HG03520 (cell line): Measurements from ENCODE around the gene COQ5.

Source experiments
- ATAC-seq: cut with Tn5 transposase; IDR thresholded peaks from one replicate; pipeline ENCODE4 v1.9.1; 2021; ENCODE audit warnings: mild to moderate bottlenecking, moderate library complexity; ENCODE audit not compliant: unreplicated experiment

COQ5 gene

DNA sequence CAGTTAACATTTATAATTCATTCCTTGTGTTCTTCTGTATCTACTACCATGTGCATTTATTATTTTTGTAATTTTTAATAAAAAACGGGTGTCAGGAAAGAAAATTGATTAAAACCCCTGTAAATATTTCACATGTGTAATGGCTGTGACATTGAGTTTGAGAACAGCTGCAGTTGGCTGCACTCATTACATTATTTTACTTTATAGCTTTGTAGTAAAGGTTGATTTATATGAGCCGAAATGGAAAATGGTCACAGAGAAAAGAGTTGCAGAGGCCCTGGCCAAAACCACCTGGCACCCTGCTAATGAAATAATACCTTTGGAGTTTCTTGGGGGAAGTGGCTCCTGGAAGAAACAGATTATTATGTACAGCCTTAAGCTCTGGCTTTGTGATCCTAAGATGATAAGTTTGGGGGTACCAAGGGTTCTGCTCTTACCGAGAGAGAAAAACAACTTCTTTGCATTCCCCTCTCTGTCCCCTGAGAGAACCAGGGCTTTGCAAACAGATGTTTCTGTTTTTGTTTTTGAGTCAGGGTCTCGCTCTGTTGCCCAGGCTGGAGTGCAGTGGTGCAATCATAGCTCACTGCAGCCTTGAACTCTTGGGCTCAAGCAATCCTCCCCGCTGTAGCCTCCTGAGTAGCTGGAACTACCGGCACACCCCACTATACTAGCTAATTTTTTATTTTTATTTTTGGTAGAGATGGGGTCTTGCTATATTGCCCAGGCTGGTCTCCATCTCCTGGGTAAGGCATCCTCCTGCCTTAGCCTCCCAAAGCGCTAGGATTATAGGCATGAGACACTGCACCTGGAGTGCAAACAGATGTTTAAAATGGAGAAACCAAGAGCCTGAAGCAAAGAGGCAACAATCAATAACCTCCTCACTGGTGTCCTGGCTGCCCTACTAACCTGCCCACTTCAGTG is 42.7 kb downstream of the COQ5 start:
- ATAC-seq = no peak

DNA sequence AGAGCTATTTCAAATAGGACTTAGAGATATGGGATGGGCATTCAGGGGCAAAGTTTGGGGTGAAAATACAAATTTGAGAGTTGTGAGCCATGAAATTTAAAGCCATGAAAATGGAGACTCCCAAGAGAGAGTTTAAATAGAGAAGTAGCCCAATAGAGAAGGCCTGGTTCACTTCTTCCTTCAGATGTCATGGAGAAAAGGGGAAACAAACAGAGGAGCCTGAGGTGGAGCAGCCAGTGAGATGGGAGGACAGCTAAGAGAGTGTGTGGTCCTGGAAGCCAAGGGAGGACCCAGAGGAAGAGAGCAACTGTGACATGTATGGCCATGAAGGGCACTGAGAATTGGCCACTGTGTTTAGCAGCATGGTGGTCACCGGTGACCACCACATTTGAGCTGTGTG is 45.3 kb downstream of the COQ5 start:
- ATAC-seq = no peak

DNA sequence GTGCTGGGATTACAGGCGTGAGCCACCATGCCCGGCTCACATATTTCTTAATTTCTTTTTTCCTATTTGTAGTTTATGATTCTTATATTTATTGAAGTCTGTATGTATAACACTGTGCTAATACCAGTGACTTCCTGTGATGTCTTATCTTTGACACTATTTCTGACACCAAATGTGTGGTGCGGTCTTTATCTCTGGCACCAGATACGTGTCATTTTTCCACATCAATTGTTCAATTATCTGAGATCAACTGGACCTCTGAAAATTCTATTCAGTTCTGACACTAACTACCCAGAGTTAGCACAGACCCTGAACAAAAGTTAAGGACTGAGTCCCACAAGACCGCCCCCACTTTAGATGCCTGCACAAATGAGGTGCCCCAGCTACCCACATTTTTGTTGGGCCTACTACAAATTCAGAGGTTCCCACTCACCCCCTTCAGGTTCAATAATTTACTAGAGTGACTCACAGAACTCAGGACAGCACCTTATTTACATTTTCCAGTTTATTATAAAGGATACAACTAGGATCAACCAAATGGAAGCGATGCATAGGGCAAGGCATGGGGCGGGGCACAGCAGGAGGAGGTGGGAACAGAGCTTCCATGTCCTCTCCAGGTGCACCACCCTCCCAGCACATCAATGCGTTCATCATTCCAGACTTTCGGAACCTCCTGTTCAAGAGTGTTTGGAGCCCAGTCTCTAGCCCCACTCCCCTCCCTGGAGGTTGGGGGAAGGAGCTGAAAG is 47.8 kb downstream of the COQ5 start:
- ATAC-seq = no peak

DNA sequence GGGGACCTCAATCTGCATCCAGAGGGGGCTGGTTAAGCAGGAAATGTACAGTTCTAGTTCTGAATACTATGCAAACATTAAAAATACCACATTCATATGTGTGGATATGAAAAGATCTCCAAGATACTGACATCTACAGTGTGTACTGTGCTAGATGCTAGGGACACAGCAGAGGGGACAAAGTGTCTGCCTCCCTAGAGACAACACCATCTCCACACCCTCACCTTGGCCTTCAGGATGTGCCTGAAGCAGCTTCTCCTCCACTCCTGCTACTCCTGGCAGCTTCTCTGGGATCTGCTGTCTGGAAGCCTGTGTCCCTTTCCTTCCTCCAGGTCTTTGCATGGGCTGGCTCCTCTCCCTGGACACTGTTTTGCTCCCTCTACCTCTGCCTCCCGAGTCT is 48.7 kb downstream of the COQ5 start:
- ATAC-seq = no peak

DNA sequence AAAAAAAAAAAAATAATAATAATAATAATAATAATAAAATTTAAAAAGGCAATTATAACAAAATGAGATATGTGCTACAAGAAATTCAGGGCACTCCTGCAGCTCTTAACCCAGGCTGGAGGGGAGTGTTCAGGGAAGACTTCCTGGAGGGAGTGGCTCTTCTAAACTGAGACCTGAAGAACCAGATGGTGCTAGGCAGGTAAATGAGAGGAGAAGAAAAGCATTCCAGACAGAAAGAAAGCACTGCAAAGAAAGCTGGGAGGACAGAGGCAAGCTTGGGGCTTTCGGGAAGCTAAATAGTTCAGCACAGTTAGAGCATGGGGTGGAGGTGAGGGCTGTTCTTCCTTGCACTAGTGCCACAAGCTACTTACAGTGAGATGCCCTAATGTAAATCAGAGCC is 49.5 kb downstream of the COQ5 start:
- no peak for ATAC-seq

DNA sequence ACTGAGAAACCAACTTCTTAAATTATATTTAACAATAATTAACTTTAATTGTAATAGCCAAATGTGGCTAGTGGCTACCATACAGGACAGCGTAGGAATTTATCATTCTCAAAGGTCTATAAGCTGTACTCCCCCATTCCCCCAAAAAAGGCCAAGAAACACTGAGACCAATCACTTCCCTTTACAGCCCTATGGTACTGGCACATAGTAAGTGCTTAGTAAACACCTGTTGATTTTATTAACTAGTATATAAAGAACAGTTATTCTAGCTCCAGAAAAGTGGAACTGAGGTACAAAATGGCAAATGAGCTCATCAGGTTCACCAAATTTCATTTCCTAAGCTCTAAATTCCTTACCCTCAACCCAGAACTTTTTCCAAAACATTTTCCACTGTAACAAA is 53.3 kb downstream of the COQ5 start:
- no peak for ATAC-seq

DNA sequence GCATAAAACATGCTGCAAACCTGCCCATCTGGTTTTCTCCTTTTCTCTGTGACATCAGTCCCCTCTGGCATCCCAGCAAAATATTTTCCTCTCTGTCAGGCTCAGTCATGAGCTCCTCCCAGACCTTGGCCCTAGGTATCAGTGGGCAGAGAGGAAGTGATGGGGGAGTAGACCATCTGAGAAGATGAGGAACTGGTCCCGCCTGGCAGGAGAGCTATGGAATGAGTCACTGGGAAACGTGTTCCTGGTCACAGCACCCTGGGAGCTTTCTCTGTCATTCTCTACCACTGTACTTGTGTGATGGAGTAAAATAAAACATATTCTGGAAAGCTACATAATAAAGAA is 54.4 kb downstream of the COQ5 start:
- ATAC-seq = no peak

DNA sequence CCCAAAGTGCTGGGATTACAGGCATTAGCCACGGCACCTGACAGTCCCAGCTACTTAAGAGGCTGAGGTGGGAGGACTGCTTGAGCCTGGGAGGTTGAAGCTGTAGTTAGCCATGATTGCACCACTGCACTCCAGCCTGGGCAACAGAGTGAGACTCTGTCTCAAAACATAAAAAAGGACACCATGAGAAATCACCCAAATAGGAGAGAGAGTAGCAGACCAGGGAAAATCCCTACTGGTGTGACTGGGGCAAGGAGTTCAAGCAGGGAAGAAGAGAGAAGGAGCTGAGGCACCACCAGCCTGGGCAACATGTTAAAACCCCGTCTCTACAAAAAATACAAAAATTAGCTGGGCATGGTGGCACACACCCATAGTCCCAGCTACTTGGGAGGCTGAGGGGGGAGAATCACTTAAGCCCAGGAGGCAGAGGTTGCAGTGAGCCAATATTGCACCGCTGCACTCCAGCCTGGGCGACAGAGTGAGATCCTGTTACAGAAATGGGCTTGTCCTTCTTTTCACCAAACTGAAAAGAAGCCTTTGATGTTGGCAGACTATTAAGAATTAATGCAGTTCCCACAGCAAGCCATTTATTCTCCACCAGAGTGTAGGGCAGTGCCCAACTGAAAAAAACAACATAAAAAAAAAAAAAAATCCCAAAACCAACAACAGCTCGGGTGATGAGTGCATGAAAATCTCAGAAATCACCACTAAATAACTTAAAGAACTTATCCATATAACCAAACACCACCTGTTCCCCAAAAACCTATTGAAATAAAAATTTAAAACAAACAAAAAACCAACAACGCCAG is 54.9 kb downstream of the COQ5 start:
- no peak for ATAC-seq

DNA sequence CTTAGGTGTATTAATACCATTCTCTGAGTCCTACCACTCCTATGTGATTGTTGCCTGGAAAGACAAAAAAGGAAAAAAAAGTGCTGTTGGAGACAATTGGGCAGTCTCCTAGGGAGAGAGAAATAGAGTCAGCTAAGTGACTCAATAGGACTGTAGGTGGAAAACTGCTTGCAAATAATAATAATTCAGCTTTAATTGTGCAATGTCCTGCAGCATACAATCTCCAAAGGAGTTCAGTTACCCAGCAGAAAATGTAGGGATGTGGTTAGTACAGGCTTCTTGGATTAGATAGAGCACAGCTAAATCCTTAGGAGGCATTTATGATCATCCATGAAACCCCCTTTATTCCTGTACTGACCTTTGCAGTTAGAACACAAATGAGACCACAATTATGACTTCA is 56.4 kb downstream of the COQ5 start:
- no peak for ATAC-seq

DNA sequence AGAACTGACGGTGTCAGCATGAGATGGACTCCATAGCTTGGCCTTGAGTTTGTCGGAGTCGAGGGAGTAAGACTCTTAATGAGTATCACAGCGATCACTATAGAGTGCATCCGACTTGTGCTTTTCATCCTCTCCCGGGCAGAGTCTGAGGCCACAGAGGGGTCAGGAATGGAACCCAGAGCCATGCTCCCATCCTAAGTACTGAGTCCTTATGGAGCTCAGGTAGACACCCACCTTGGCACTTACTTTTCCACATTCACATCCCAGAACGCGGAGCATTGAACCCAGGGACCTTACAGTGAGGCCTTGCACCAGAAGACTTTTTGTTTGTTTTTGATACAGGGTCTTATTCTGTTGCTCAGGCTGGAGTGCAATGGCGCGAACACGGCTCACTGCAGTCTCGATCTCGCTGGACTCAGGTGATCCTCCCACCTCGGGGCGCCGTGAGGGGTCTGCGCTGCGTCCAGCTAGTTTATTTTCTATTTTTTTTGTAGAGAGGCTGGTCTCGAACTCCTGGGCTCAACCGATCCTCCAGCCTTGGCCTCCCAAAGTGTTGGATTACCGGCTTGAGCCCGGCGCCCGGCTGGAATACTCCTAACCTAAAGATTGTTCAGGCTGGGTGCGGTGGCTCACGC is 58.7 kb downstream of the COQ5 start:
- peak; percentile 10 for ATAC-seq

DNA sequence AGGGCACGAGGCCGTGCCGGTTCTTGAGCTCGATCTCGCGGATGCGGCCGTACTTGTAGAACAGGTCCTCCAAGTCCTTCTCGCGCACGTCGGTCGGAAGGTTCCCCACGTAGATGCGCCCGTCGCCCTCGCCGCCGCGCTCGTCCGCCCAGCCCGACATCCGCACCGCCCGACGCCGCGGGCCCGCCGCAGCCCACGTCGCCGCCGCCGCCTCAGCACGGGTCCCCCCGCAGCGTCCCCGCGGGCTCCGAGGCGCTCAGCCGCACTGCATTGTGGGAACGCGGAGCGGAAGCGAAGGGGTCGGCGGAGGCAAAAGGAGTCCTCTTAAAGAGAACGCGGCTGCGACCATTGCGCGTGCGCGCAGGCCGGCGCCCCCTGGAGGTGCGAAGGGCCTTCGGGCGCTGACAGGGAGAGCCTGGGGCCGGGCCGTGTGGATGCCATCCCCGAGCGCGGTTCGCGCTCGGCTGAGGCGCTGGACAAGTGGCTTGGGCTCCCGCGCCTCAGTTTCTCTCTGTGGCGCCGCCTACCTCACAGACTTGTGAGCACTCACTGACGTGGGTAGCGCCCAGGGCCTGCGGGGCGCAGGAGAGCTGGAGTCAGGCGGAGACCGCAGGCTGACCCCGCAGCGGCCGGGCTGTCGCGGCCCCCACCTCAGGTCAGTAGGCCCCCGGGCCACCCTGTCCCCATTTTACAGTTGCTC is 59.4 kb downstream of the COQ5 start, which contains the start of gene SRSF9:
TSS of gene SRSF9 (minus strand) at position 299 of the 700 bp plus-strand sequence. CDS start at position 160, 139 bp downstream.
- peak; percentile 85 for ATAC-seq

DNA sequence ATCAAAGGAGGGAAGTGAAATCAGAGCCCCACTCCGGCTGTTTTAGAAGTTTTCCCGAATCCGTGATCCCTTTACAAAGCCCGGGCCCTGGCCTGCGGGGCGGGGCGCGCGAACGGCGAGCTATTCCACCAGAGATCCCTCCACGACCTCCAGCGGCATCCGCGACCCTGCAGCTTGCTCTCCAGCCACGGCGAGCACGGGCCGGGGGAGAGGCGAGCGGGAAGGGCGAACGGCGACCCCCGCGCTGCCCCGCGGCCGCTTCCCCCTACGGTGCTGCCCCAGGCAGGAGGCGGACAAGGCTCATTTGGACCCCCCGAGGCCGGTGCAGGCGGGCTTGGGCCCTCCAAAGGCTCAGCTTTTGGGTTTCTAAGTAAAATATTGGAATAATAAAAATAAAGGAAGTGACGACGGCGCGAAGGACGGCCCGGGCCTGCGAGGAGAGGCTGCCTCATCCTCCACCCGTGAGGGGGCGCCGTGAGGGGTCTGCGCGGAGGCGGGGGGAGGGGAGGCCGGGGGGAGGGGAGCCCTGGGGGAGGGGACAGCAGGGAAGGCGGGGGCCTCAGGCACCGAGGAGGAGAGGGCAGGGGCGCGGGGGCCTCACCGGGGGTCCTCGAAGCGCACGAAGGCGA is 60.0 kb downstream of the COQ5 start:
- no peak for ATAC-seq

DNA sequence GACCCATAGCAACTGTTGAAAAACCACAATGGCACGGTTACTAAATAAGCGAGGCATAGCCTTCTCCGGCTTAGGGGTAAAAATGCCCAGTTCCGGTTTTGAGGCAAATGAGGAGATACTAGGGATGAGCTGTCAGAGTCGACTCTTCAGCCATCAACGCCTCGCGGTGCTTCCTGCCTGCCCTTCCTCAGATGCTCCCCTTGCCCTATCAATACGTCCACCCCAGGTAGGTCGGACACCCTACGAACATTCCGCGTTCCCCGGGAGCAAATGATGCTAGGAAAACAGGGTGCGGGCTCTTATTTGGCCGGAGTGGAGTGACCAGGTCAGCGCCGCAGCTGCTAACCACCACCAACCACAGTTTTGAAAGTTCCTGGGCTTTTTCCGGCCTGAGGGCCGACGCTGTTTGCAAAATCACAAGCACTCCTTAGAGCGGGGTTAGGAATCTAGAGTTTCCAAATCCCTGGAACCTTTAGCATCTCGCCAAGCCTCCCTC is 60.6 kb downstream of the COQ5 start:
- ATAC-seq = no peak

DNA sequence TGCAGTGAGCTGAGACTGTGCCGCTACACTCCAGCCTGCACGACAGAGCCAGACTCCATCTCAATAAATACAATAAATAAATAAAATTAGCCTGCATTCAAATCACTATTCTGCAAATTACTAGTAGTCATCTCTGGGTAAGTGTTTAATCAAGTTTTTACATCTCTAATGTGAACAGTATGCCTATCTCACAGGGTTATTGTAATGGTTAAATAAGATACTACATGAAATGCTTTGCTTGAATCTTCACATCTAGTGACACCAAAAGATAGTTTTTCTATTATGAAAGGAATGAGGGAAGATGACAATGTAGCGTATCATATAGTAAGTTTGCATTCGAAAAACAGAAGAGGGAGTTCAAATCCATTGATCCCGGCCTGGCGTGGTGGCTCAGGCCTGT is 61.5 kb downstream of the COQ5 start:
- ATAC-seq = no peak

DNA sequence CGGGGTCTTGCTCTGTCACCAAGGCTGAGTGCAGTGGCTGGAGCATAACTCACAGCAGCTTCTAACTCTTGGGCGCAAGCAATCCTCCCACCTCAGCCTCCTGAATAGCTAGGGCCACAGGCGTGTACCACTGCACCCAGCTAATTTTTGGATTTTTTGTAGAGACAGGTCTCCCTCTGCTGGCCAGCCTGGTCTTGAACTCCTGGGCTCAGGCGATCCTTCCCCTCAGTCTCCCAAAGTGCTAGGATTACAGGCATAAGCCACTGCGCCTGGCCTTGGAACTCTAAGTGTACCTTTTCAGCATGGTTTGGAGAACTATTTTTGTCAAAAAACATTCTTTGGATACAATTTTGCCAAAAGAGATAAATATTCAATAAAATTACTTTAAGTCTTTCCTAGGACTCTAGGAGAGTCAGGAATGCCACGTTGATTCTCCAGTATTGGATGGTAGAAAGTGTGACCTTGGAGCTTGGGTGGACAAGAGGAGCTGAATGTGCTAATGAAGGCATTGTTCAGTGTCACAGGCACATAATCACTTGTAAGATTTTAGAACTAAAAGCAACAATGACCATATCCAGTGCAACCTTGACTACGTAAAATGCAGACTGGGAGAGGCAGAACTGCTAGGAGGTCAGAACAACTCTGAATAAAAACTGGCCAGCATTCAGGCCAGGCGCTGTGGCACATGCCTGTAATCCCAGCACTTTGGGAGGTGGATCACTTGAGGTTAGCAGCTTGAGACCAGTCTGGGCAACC is 62.2 kb downstream of the COQ5 start:
- no peak for ATAC-seq

DNA sequence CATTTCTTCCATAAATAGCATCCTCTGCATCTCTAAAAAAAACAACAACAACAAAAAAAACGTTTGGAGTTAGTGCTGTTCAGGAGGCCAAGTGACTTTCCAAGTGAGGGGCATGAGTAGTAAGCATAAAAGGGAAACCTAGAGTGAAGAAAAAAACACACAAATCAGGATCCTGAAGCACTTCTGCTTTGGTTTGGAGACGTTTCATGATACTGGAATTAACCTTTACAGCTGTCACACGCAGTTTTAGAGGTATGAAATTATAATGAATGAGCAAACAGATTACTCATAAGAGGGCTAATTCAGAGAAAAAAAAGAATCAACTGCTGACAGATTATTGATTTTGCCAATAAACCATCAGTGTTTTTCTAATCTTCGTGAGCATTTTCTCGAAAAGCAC is 63.2 kb downstream of the COQ5 start:
- ATAC-seq = no peak

DNA sequence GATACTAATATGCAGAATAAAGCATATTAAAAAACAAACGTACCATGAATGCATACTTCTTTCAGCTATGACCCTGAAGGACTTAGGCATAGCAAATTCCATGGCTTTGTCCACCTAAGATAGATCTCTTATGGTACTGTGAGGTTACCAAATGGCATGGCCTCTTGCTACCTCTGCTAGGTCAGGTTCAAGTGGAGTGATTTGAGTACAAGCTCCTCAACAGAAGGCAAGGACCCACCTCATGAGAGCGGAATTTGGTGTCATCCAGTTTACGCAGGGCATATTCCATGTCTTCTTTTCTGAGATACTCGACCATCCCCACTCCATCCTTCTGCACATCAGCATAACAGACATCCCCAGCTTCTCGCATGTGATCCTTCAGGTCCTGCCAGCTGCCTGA is 65.2 kb downstream of the COQ5 start:
- ATAC-seq = no peak

DNA sequence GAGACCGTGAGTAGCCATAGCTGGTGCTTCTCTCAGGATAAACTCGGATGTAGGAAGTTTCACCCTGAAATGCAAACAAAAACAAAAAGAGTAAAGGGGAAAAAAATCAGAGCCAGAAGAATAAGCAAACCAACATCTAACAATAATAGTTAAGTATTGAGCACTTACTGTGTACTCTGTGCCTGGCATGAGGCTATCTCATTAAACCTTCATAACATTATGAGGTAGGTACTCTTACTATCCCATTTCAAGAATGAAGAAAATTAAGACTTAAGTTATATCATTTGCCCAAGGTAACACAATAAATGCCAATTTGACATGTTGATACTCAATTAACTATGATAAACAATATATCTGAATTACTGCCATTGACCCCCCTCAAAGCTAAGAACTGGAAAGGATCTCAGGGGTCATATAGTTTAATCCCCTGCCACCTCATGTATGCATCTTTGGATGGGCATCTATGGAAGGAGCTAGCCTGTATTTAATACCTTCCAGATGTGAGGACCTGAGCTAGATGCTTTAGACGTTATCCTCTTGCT is 66.8 kb downstream of the COQ5 start:
- ATAC-seq = no peak

DNA sequence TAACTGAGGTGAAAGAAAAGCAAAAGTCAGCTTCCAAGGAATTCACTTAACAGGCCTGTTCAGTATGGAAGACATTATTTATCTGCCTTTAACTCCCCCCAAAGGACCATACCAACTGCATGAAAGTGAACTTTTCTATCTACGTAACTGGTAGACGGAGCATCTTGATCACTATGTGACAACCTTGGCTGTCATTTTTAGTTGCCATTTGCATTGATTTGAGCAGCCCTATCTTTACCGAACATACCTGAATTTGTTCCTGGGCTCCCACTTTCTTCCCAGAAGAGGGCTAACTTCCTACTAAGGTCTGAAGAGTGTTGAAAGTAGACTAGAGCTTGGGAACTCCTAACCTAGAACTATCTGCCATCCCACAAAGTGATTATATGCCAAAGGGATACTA is 68.8 kb downstream of the COQ5 start:
- no peak for ATAC-seq
